Chondrocyte (in vitro differentiated cells): ENCODE results near the gene NHEJ1. TPM values are rescaled to one million over a fixed set of nuclear protein-coding genes. Genes with fewer than 3 reads are reported as not detected.

ENCODE experiments used
- DNase-seq: peaks from one replicate; pipeline ENCODE4 v3.0.0; 2021; ENCODE audit warnings: mixed read lengths, low spot score
- H3K27ac Mint-ChIP-seq: one replicate; pipeline ENCODE4 v1.8.0; 2021; ENCODE audit warnings: mild to moderate bottlenecking, moderate library complexity, mixed read lengths; ENCODE audit not compliant: unreplicated experiment
- H3K27me3 Mint-ChIP-seq: 2 replicates; pipeline ENCODE4 v1.8.0; 2021; ENCODE audit warnings: low read depth, mixed read lengths
- H3K36me3 Mint-ChIP-seq: 2 replicates; pipeline ENCODE4 v1.8.0; 2021; ENCODE audit warnings: low read depth, mixed read lengths
- H3K4me1 Mint-ChIP-seq: 2 replicates; pipeline ENCODE4 v1.8.0; 2021; ENCODE audit warnings: low read depth, mild to moderate bottlenecking, mixed read lengths
- H3K4me3 Mint-ChIP-seq: one replicate; pipeline ENCODE4 v1.8.0; 2021; ENCODE audit warnings: mild to moderate bottlenecking, moderate library complexity, mixed read lengths; ENCODE audit not compliant: unreplicated experiment
- H3K9me3 Mint-ChIP-seq: 2 replicates; pipeline ENCODE4 v1.8.0; 2021; ENCODE audit warnings: low read depth, mixed read lengths
- total RNA-seq: library from RNA; stranded (reverse); gene quantifications from 3 replicates; pipeline ENCODE4 v1.2.1, GENCODE V29; 2021
- TF ChIP-seq, protein P1 (sequence below): fragments of 200-600 bp; sonication (generic); IDR thresholded peaks from 2 replicates; pipeline ENCODE4 v1.5.0; 2021; ENCODE audit warnings: antibody characterized with exemption, mild to moderate bottlenecking, moderate library complexity

The NHEJ1 gene
- total RNA-seq, 1 donor from 2014 or later: 13.3 TPM

DNA sequence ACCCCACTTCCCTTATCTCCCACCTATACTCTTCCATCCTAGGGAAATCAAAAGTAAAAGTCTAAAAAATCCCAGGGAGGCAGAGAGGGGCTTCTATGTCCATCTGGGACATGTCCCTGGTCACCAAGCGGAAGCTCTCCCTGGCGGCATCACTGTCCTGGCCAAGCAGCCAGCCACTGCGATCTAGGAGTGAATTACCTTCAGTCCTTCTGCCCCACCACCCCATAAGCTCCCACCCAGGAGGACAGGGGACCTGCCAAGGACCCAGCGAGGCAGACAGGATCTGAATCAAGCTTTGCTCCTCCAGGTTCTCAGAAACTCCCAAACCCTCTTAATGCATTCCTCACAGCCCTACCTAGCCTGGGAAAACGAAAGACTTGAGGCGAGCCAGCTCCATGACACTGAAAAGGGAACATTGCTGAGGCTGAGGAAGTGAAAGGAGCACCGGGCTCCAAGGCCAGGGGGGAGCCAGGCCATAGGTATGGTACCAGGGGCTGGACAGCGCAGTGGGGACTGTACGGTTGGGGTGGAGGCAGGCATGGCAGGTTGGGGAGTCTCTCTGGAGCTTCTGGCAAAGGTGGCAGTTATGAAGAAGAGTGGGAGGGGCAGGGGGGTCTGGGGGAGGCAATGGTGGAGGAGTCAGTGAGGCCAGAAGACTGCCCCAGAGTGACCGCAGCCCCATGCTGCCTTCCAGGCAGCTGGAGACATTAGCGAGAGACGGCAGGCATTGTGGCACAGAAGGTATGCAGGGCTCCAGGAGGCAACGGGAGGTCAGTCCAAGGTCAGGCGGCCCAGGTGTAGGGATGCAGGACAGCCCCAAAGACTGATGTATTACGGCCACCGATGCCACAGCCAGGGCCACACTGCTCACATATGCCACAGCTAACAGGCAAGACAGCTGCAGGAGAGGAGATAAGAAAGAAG, 11.9 kb upstream of the NHEJ1 start:
- DNase-seq: no peak
- Mint-ChIP-seq H3K9me3 (no peaks in the 10 kb centered on the region), H3K27me3 (no peaks in the 10 kb centered on the region), H3K4me3 (no peak overlapping the region), H3K36me3 (peaks cover 8% of the 10 kb centered on the region), H3K27ac (peak overlapping the region; percentile 89), H3K4me1 (peaks cover 30% of the 10 kb centered on the region)
- TF ChIP-seq, protein P1, sequence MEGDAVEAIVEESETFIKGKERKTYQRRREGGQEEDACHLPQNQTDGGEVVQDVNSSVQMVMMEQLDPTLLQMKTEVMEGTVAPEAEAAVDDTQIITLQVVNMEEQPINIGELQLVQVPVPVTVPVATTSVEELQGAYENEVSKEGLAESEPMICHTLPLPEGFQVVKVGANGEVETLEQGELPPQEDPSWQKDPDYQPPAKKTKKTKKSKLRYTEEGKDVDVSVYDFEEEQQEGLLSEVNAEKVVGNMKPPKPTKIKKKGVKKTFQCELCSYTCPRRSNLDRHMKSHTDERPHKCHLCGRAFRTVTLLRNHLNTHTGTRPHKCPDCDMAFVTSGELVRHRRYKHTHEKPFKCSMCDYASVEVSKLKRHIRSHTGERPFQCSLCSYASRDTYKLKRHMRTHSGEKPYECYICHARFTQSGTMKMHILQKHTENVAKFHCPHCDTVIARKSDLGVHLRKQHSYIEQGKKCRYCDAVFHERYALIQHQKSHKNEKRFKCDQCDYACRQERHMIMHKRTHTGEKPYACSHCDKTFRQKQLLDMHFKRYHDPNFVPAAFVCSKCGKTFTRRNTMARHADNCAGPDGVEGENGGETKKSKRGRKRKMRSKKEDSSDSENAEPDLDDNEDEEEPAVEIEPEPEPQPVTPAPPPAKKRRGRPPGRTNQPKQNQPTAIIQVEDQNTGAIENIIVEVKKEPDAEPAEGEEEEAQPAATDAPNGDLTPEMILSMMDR: no peak

DNA sequence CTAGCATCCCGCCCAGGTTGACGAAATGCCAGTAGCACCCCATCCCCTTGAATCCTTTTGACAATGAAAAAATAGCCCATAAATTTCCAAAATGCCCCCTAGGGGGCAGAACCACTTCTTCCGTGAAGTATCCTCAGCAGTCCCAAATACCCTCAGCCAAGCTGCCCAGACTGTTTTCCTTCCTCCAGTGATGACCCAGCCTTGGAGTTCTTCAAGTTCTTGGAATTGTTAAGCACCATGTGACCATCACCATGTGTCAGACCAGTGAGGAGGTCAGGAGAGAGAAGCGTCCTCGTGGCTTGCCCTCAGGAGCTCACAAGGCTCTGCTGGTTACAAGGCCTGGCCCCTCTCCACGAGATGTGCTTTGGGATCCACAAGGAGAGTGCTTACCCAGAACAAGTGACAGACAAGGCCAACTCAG, 10.6 kb upstream of the NHEJ1 start:
- Mint-ChIP-seq H3K9me3 (no peaks in the 10 kb centered on the region), H3K27me3 (no peaks in the 10 kb centered on the region), H3K4me1 (peaks cover 26% of the 10 kb centered on the region), H3K36me3 (peaks cover 8% of the 10 kb centered on the region), H3K4me3 (no peak overlapping the region), H3K27ac (peak overlapping the region; percentile 89)
- TF ChIP-seq, protein P1: peak; percentile 89
- DNase-seq: no peak

DNA sequence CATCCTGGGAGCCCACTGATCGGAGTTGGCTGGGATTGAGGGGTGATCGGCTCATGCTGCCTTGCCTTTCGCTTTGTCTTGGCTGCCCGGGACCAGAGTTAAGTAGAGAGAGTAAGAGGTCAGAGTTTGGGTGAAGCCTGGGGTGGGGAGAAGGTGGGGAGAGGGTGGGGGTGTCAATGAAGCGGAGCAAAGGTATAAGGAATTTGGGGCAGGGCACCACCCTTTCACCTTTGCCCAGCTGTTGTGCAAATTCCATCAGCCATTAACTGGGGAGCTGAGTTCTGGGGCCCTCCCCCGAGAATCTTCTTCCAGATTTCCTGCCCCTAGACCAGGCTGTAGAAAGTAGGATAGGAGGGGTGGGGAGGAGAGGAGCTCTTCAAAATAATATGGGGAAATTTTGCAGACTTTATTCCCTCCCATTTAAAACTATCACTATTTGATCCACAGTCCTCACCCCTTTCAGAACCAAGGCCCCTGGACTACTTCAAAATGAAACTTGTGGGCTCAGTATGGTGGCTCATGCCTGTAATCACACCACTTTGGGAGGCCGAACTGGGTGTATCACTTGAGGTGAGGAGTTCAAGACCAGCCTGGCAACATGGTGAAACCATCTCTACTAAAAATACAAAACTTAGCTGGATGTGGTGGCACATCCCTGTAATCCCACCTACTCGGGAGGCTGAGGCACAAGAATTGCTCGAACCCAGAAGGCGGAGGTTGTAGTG, 9.5 kb upstream of the NHEJ1 start, which contains the start of gene SLC23A3:
TSS of gene SLC23A3 (minus strand) at position 100 of the 725 bp plus-strand sequence. CDS start at position 55, 45 bp downstream.
- TF ChIP-seq, protein P1: no peak
- H3K27me3 Mint-ChIP-seq: no peaks in the 10 kb centered on the region
- H3K9me3 Mint-ChIP-seq: no peaks in the 10 kb centered on the region
- DNase-seq: no peak
- peaks cover 8% of the 10 kb centered on the region for H3K36me3 Mint-ChIP-seq
- peaks cover 17% of the 10 kb centered on the region for H3K4me1 Mint-ChIP-seq
- no peak within 1 kb of the TSS for H3K27ac Mint-ChIP-seq
- H3K4me3 Mint-ChIP-seq: no peak within 1 kb of the TSS

DNA sequence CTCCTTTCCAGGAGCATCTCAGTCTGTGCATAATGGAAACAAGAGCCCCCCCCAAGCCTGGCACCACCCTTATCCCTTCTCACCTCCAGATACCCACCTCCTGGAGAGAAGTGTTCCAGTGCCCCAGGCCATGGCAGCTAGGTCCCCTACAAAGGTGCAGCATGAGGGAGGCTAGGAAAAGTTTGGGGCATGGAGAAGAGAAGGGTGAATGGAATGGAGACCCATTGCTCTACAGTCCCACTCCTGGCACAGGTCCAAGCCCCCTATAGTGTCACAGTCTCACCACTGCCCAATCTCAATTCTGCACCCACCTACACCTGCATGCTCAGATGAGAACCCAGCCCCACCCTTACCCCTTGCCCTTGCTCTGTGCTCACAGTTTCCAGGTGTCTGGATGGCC, 8.3 kb upstream of the NHEJ1 start:
- H3K4me1 Mint-ChIP-seq: peaks cover 11% of the 10 kb centered on the region
- no peak overlapping the region for H3K27ac Mint-ChIP-seq

DNA sequence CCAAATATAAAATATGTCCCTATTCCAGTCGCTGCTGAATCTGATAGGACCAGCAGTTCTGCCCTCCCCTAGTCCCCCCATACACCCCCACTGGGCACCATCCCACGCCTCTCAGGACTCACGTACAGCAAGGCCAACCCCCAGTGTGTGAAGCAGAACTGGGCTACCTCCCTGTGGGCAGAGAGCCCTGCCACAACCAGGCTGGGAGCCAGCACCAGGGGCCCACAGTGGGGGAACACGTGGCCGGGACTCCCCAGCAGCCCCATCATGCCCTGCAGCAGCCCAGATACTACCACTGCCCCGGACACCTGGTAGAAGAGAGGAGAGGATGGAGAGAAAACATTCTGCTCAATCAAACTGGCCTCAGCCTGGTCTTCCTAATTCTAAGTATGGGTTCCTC, 7.9 kb upstream of the NHEJ1 start:
- Mint-ChIP-seq H3K9me3 (no peaks in the 10 kb centered on the region), H3K4me3 (no peak overlapping the region), H3K36me3 (peaks cover 2% of the 10 kb centered on the region), H3K27ac (no peak overlapping the region), H3K27me3 (no peaks in the 10 kb centered on the region), H3K4me1 (peaks cover 11% of the 10 kb centered on the region)
- DNase-seq: no peak
- TF ChIP-seq, protein P1: no peak

More for the DNA sequence above, 8.3 kb upstream of the NHEJ1 start:
- Mint-ChIP-seq H3K9me3 (no peaks in the 10 kb centered on the region), H3K4me3 (no peak overlapping the region), H3K27me3 (no peaks in the 10 kb centered on the region), H3K36me3 (peaks cover 3% of the 10 kb centered on the region)
- DNase-seq: no peak
- TF ChIP-seq, protein P1: no peak
